Stomach (tissue), 4 donors: ENCODE results near the gene SLC44A1.

Experiments used
- POLR2A ChIP-seq, 4 donors: fragments of 450-650 bp; IDR thresholded peaks; one replicate each; pipeline ENCODE4 v1.6.1; 2016; ENCODE audit warnings: antibody characterized with exemption in 4 of 4, control low read depth in 2 of 4, mild to moderate bottlenecking in 1 of 4, moderate library complexity in 1 of 4
- POLR2AphosphoS5 ChIP-seq, 3 donors: sonication (generic); formaldehyde crosslinking; IDR thresholded peaks; one replicate each; pipeline ENCODE4 v1.6.1; 2016; ENCODE audit warnings: antibody characterized with exemption in 3 of 3

GRCh38 chr9:105290954-105291353, 46.5 kb downstream of the SLC44A1 start:
- TF ChIP-seq POLR2AphosphoS5 (IDR thresholded peaks at IDR 0.05) (no peak), POLR2A (IDR thresholded peaks at IDR 0.05) (no peak)
